ENCODE results near the gene MAP3K2.

Gene MAP3K2

GRCh38 chr2:127302168-127302567, 85.6 kb downstream of the MAP3K2 start:
- no peak for TF ChIP-seq REST (IDR thresholded peaks at IDR 0.05; ENCODE audit: insufficient read depth in 1 of 2, low read depth in 2 of 2, low read length in 2 of 2)
- no peak for TF ChIP-seq SIN3A (IDR thresholded peaks at IDR 0.05; ENCODE audit: borderline replicate concordance, insufficient read depth, low read length)
- TF ChIP-seq FOXP2 (optimal IDR thresholded peaks at IDR 0.05; ENCODE audit: borderline replicate concordance, extremely low read depth, extremely low read length, insufficient read depth): no peak
- TF ChIP-seq TAF1 (IDR thresholded peaks at IDR 0.05; ENCODE audit: borderline replicate concordance, insufficient read depth, low read length): no peak
- no peak for TF ChIP-seq POLR2AphosphoS5 (IDR thresholded peaks at IDR 0.05; ENCODE audit: low read depth, low read length)

- TF ChIP-seq TAF1 (IDR thresholded peaks at IDR 0.05; ENCODE audit: borderline replicate concordance, insufficient read depth, low read length) (peak; percentile 90), REST (IDR thresholded peaks at IDR 0.05; ENCODE audit: insufficient read depth in 1 of 2, low read depth in 2 of 2, low read length in 2 of 2) (no peak), FOXP2 (optimal IDR thresholded peaks at IDR 0.05; ENCODE audit: borderline replicate concordance, extremely low read depth, extremely low read length, insufficient read depth) (no peak), POLR2AphosphoS5 (IDR thresholded peaks at IDR 0.05; ENCODE audit: low read depth, low read length) (peak; percentile 94), SIN3A (IDR thresholded peaks at IDR 0.05; ENCODE audit: borderline replicate concordance, insufficient read depth, low read length) (no peak)
Observed at GRCh38 chr2:127293748-127294562, 93.8 kb downstream of the MAP3K2 start, which contains the start of gene ERCC3. ERCC3 (minus strand) TSS chr2:127294144; CDS start chr2:127294081, 63 bp downstream.

- TF ChIP-seq POLR2AphosphoS5 (IDR thresholded peaks at IDR 0.05; ENCODE audit: low read depth, low read length): no peak
- TF ChIP-seq TAF1 (IDR thresholded peaks at IDR 0.05; ENCODE audit: borderline replicate concordance, insufficient read depth, low read length): no peak
- TF ChIP-seq SIN3A (IDR thresholded peaks at IDR 0.05; ENCODE audit: borderline replicate concordance, insufficient read depth, low read length): no peak
- TF ChIP-seq REST (IDR thresholded peaks at IDR 0.05; ENCODE audit: insufficient read depth in 1 of 2, low read depth in 2 of 2, low read length in 2 of 2): no peak
- no peak for TF ChIP-seq FOXP2 (optimal IDR thresholded peaks at IDR 0.05; ENCODE audit: borderline replicate concordance, extremely low read depth, extremely low read length, insufficient read depth)
Observed at GRCh38 chr2:127293386-127293747, 94.4 kb downstream of the MAP3K2 start.

- TF ChIP-seq TAF1 (IDR thresholded peaks at IDR 0.05; ENCODE audit: borderline replicate concordance, insufficient read depth, low read length) (no peak), FOXP2 (optimal IDR thresholded peaks at IDR 0.05; ENCODE audit: borderline replicate concordance, extremely low read depth, extremely low read length, insufficient read depth) (no peak), POLR2AphosphoS5 (IDR thresholded peaks at IDR 0.05; ENCODE audit: low read depth, low read length) (no peak), REST (IDR thresholded peaks at IDR 0.05; ENCODE audit: insufficient read depth in 1 of 2, low read depth in 2 of 2, low read length in 2 of 2) (no peak), SIN3A (IDR thresholded peaks at IDR 0.05; ENCODE audit: borderline replicate concordance, insufficient read depth, low read length) (no peak)
Observed at GRCh38 chr2:127288274-127288673, 99.5 kb downstream of the MAP3K2 start.
